A549 (cell line): ENCODE results near the gene ADAMTS12. TPM values are rescaled to one million over a fixed set of nuclear protein-coding genes. Genes with fewer than 3 reads are reported as not detected.

Experiments
- ATAC-seq, 2 experiments: fragments of 200-7000 bp in 1 of 2; fragments of >200 bp in 1 of 2; cut with Nextera tagmentation in 1 of 2; cut with Tn5 transposase in 1 of 2; 3 replicates each; pipeline versions ENCODE4 v1.8.0 to v1.9.1; 2018 to 2020; ENCODE audit warnings: mild to moderate bottlenecking in 1 of 2, moderate library complexity in 1 of 2
- CTCF ChIA-PET: fragments of 300-600 bp; sonication (Branson Sonifier 250); formaldehyde crosslinking; extraction: SDS; loops from one replicate; lab custom pipeline; 2021; ENCODE audit warnings: antibody characterized with exemption, inconsistent platforms; lab: Yijun Ruan, JAX
- POLR2A ChIA-PET: fragments of 350-600 bp; formaldehyde crosslinking; extraction: SDS; loops from one replicate; lab custom pipeline; 2021; ENCODE audit warnings: antibody characterized with exemption, inconsistent platforms; lab: Yijun Ruan, JAX
- DNase-seq, 2 experiments: peaks; one replicate each; pipeline versions ENCODE4 v3.0.0 to v3.0.0-alpha.2; 2011 to 2016; ENCODE audit warnings: low read depth in 1 of 2, low spot score in 1 of 2
- FAIRE-seq: peaks from 2 replicates; lab custom pipeline; 2011; peaks lifted over from hg19 to GRCh38; lab: Jason Lieb, UNC
- H3K27ac ChIP-seq, 2 experiments: fragments of >200 bp; sonication (Bioruptor Twin); formaldehyde crosslinking; 3 replicates each; pipeline ENCODE4 v1.5.1; 2016 to 2017
- H3K4me1 ChIP-seq: fragments of >200 bp; sonication (Bioruptor Twin); formaldehyde crosslinking; 3 replicates; pipeline ENCODE4 v1.6.1; 2016
- H3K4me2 ChIP-seq: fragments of >200 bp; sonication (Bioruptor Twin); formaldehyde crosslinking; 3 replicates; pipeline ENCODE4 v1.6.1; 2016
- H3K4me3 ChIP-seq: fragments of >200 bp; sonication (Bioruptor Twin); formaldehyde crosslinking; 3 replicates; pipeline ENCODE4 v1.5.1; 2016
- H3K9me3 ChIP-seq: fragments of >200 bp; sonication (Bioruptor Twin); formaldehyde crosslinking; 3 replicates; pipeline ENCODE4 v1.6.1; 2016
- CBX2 ChIP-seq: fragments of 200-600 bp; sonication (generic); IDR thresholded peaks from 2 replicates; pipeline ENCODE4 v1.6.1; 2016; ENCODE audit warnings: low read depth, mild to moderate bottlenecking, borderline replicate concordance
- CHD2 ChIP-seq: fragments of 150-350 bp; IDR thresholded peaks from 2 replicates; pipeline ENCODE4 v1.6.1; 2014; ENCODE audit warnings: low read length; ENCODE audit not compliant: partially characterized antibody
- CHD4 ChIP-seq: fragments of 200-600 bp; sonication (generic); IDR thresholded peaks from 2 replicates; pipeline ENCODE4 v1.6.1; 2016; ENCODE audit warnings: antibody characterized with exemption, mild to moderate bottlenecking, borderline replicate concordance
- E2F6 ChIP-seq: IDR thresholded peaks from 2 replicates; pipeline ENCODE4 v1.6.1; 2012; ENCODE audit warnings: low read depth, borderline replicate concordance
- EHMT2 ChIP-seq: fragments of 200-600 bp; sonication (generic); IDR thresholded peaks from 2 replicates; pipeline ENCODE4 v1.6.1; 2016; ENCODE audit warnings: antibody characterized with exemption, low read depth, mild to moderate bottlenecking, moderate library complexity
- FOSL2 ChIP-seq, 2 experiments: fragments of 450-650 bp in 1 of 2; fragments of >200 bp in 1 of 2; sonication (Bioruptor Twin) in 1 of 2; formaldehyde crosslinking; IDR thresholded peaks; 2 replicates each; pipeline versions ENCODE4 v1.5.0 to v1.6.1; 2016 to 2020; ENCODE audit warnings: mild to moderate bottlenecking in 1 of 2, moderate library complexity in 1 of 2
- FOXS1 ChIP-seq: fragments of 250-450 bp; sonication (Bioruptor Pico); IDR thresholded peaks from 2 replicates; pipeline ENCODE4 v1.5.0; 2020; ENCODE audit warnings: mild to moderate bottlenecking, moderate library complexity
- GATA3 ChIP-seq: IDR thresholded peaks from 2 replicates; pipeline ENCODE4 v1.6.1; 2012; ENCODE audit warnings: borderline replicate concordance
- HDAC2 ChIP-seq: fragments of 200-600 bp; sonication (generic); IDR thresholded peaks from 2 replicates; pipeline ENCODE4 v1.6.1; 2016
- HES2 ChIP-seq: fragments of >200 bp; sonication (Bioruptor Twin); formaldehyde crosslinking; IDR thresholded peaks from 2 replicates; pipeline ENCODE4 v1.6.1; 2016
- HMGXB4 ChIP-seq: fragments of 250-450 bp; sonication (Bioruptor Pico); IDR thresholded peaks from 2 replicates; pipeline ENCODE4 v1.5.0; 2021; ENCODE audit warnings: mild to moderate bottlenecking, moderate library complexity, borderline replicate concordance
- HOXA7 ChIP-seq: fragments of 250-450 bp; sonication (Bioruptor Pico); IDR thresholded peaks from 2 replicates; pipeline ENCODE4 v1.5.0; 2020; ENCODE audit warnings: mild to moderate bottlenecking, moderate library complexity
- KDM5A ChIP-seq: fragments of 200-600 bp; sonication (generic); IDR thresholded peaks from 2 replicates; pipeline ENCODE4 v1.6.1; 2016; ENCODE audit warnings: antibody characterized with exemption, mild to moderate bottlenecking
- MAZ ChIP-seq: fragments of 150-350 bp; IDR thresholded peaks from 2 replicates; pipeline ENCODE4 v1.6.1; 2014; ENCODE audit warnings: antibody characterized with exemption, low read depth, low read length, borderline replicate concordance
- MYC ChIP-seq: IDR thresholded peaks from 2 replicates; pipeline ENCODE4 v1.6.1; 2012; ENCODE audit warnings: mild to moderate bottlenecking, inconsistent platforms, low read length, improper control_type of control experiment, borderline replicate concordance
- NFE2L2 ChIP-seq: fragments of 150-350 bp; conservative IDR thresholded peaks from 2 replicates; pipeline ENCODE4 v1.6.1; 2014; ENCODE audit warnings: low read length
- PBX3 ChIP-seq: IDR thresholded peaks from 2 replicates; pipeline ENCODE4 v1.6.1; 2012
- REST ChIP-seq: fragments of 200-600 bp; sonication (generic); IDR thresholded peaks from 2 replicates; pipeline ENCODE4 v1.6.1; 2016; ENCODE audit warnings: antibody characterized with exemption, mild to moderate bottlenecking, moderate library complexity
- RNF2 ChIP-seq: fragments of 200-600 bp; sonication (generic); IDR thresholded peaks from 2 replicates; pipeline ENCODE4 v1.6.1; 2016; ENCODE audit warnings: low read depth, mild to moderate bottlenecking, antibody characterized with exemption, moderate library complexity, borderline replicate concordance
- SREBF2 ChIP-seq: fragments of 450-650 bp; IDR thresholded peaks from 2 replicates; pipeline ENCODE4 v1.6.1; 2014; ENCODE audit warnings: mild to moderate bottlenecking, moderate library complexity
- TP53 ChIP-seq: fragments of 250-450 bp; sonication (Bioruptor Pico); IDR thresholded peaks from 2 replicates; pipeline ENCODE4 v1.5.0; 2021; ENCODE audit warnings: mild to moderate bottlenecking, moderate library complexity
- ZFP36 ChIP-seq: fragments of 450-650 bp; IDR thresholded peaks from 2 replicates; pipeline ENCODE4 v1.6.1; 2014; ENCODE audit warnings: borderline replicate concordance; ENCODE audit not compliant: partially characterized antibody
- WGBS: methylation state at CpG from one replicate; pipeline ENCODE4 v1.1.6; 2017; ENCODE audit errors: missing lambda C conversion rate; 5-methylcytosine and 5-hydroxymethylcytosine counted together
- polyA plus RNA-seq, 4 experiments: library from polyadenylated mRNA; depleted of rRNA in 3 of 4; stranded (reverse); fragments of >200 nt; fragmentation: RNase III in 1 of 4; extraction: RNeasy Plus Mini Kit Qiagen cat#74134 plus additional on column Dnase treatment in 1 of 4; gene quantifications; 2 replicates in 3 of 4; 3 replicates in 1 of 4; pipeline ENCODE4 v1.2.3, GENCODE V29; 2011 to 2017

The ADAMTS12 gene
- polyA plus RNA-seq, 2 of the 4 experiments (the other 2 are of a cell fraction) = 4.8 to 6.8 TPM

GRCh38 chr5:33629999-33630398 lies 261.8 kb downstream of the ADAMTS12 start (continued):
- no peak for TF ChIP-seq HMGXB4 (CRISPR knock-in tag)
- no peak for TF ChIP-seq MYC

- no peaks in the 10 kb centered on the region for H3K9me3 ChIP-seq
- DNase-seq (no peak), FAIRE-seq (no peak)
- 10% methylated on average over 1 of the region's 1 CpG for WGBS
- no peak overlapping the region for H3K4me3 ChIP-seq
- TF ChIP-seq MAZ (no peak), EHMT2 (no peak), PBX3 (no peak), HDAC2 (no peak), HES2 (no peak), MYC (no peak), E2F6 (no peak), CBX2 (no peak)
- TF ChIP-seq, all 56 proteins: peak for 0
- CTCF ChIA-PET = no interaction called here
- Histone ChIP-seq H3K27ac (no peak overlapping the region), H3K4me1 (no peaks in the 10 kb centered on the region), H3K4me2 (no peak overlapping the region)
- POLR2A ChIA-PET = no interaction called here
- ATAC-seq = no peak
Observed at GRCh38 chr5:33628796-33629195, 263.0 kb downstream of the ADAMTS12 start.

GRCh38 chr5:33621514-33621913 lies 270.3 kb downstream of the ADAMTS12 start:
- no peak overlapping the region for H3K27ac ChIP-seq
- H3K9me3 ChIP-seq = no peaks in the 10 kb centered on the region
- no peak for DNase-seq
- no peaks in the 10 kb centered on the region for H3K4me1 ChIP-seq
- 35% methylated on average over 1 of the region's 1 CpG for WGBS
- FAIRE-seq = no peak
- TF ChIP-seq HOXA7 (CRISPR knock-in tag) = no peak
- no peak for TF ChIP-seq SREBF2
- no peak for TF ChIP-seq CHD2
- POLR2A ChIA-PET = no interaction called here
- H3K4me3 ChIP-seq = no peak overlapping the region
- no peak for ATAC-seq
- H3K4me2 ChIP-seq = no peak overlapping the region
- CTCF ChIA-PET = no interaction called here

- Histone ChIP-seq H3K4me2 (no peak overlapping the region), H3K4me3 (no peak overlapping the region), H3K9me3 (no peaks in the 10 kb centered on the region), H3K4me1 (peaks cover 8% of the 10 kb centered on the region; the same call in 1 of the 3 replicates), H3K27ac (no peak overlapping the region)
- 72% methylated on average over 2 of the region's 3 CpGs for WGBS
- FAIRE-seq (no peak), DNase-seq (no peak), ATAC-seq (no peak)
- ChIA-PET POLR2A (no interaction called here), CTCF (interaction anchor here (1.2 to 2.2 kb wide), 2 partner anchors 321 to 356 kb away, joined by 6 to 8 read pairs; no protein-coding TSS in a partner anchor)
- TF ChIP-seq KDM5A = no peak
- 0 out of 2 replicates have a peak, but pooled peaks have one; percentile 29 for TF ChIP-seq NFE2L2
Observed at GRCh38 chr5:33614039-33614438, 277.8 kb downstream of the ADAMTS12 start.

- WGBS = 19% methylated on average over 1 of the region's 1 CpG
- H3K9me3 ChIP-seq = no peaks in the 10 kb centered on the region
- no peak for ATAC-seq
- no peak overlapping the region for H3K4me3 ChIP-seq
- POLR2A ChIA-PET = no interaction called here
- CTCF ChIA-PET = no interaction called here
- H3K27ac ChIP-seq = no peak overlapping the region
- no peak for FAIRE-seq
- no peak for DNase-seq
- H3K4me2 ChIP-seq = peak overlapping the region; percentile 10; the same call in 1 of the 3 replicates
- H3K4me1 ChIP-seq = peaks cover 8% of the 10 kb centered on the region; the same call in 1 of the 3 replicates
- no peak for TF ChIP-seq CHD4
- TF ChIP-seq FOSL2 (IDR thresholded peaks at IDR 0.05) = no peak
- no peak for TF ChIP-seq FOSL2 (CRISPR knock-in tag; IDR thresholded peaks at IDR 0.05)
- no peak for TF ChIP-seq RNF2
- no peak for TF ChIP-seq FOXS1 (CRISPR knock-in tag)
- no peak for TF ChIP-seq GATA3
- TF ChIP-seq REST = no peak
- TF ChIP-seq ZFP36 = no peak
- no peak for TF ChIP-seq HOXA7 (CRISPR knock-in tag)
- TF ChIP-seq TP53 (CRISPR knock-in tag) = no peak
Observed at GRCh38 chr5:33612386-33612785, 279.4 kb downstream of the ADAMTS12 start.
